ENCODE measurements around the gene COG5. TPM values are rescaled to one million over a fixed set of nuclear protein-coding genes. Genes with fewer than 3 reads are reported as not detected.
A peak's percentile ranks its signal among the peaks of the same experiment; 100 is the strongest.

Gene COG5
- total RNA-seq, 6 experiments from 2014 or later, result 13.9 to 21.3 (median 15.5) TPM

DNA sequence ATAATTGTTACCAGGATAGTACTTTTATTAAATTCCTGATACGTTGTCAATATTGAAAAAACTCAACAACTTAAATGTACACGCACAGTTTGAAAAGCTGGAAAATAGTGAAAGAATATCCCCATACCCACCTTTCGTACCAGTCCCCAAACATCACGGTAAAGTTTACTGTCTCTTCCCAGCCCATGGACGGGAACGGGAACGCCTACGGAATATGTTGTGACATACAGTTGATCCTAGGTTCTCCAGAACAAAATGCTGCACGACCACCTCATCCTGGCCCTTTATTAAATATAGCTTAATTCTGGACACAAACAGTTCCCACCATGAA is 15.8 kb upstream of the COG5 start:
- ATAC-seq, result peak; percentile 4 to 36 (median 34)
- Histone ChIP-seq H3K27ac (peak overlapping the region; percentile 84 to 87 (median 85)), H3K27me3 (no peaks in the 10 kb centered on the region), H3K4me3 (peak overlapping the region; percentile 49 to 71 (median 65)), H3K9me3 (no peaks in the 10 kb centered on the region), H3K36me3 (no peaks in the 10 kb centered on the region), H3K4me1 (peaks cover 0 to 16% (median 0%) of the 10 kb centered on the region in 4 donors)
- WGBS (ENCODE audit: insufficient coverage, low coverage, low lambda C conversion rate, missing lambda C conversion rate), result 5% methylated on average over 9 of the region's 9 CpGs
- peak in 1 of 3 donors; percentile 23 for DNase-seq
- intact Hi-C loops (cut with DNase I), result no loop called here
- TF ChIP-seq, protein P1, sequence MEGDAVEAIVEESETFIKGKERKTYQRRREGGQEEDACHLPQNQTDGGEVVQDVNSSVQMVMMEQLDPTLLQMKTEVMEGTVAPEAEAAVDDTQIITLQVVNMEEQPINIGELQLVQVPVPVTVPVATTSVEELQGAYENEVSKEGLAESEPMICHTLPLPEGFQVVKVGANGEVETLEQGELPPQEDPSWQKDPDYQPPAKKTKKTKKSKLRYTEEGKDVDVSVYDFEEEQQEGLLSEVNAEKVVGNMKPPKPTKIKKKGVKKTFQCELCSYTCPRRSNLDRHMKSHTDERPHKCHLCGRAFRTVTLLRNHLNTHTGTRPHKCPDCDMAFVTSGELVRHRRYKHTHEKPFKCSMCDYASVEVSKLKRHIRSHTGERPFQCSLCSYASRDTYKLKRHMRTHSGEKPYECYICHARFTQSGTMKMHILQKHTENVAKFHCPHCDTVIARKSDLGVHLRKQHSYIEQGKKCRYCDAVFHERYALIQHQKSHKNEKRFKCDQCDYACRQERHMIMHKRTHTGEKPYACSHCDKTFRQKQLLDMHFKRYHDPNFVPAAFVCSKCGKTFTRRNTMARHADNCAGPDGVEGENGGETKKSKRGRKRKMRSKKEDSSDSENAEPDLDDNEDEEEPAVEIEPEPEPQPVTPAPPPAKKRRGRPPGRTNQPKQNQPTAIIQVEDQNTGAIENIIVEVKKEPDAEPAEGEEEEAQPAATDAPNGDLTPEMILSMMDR (IDR thresholded peaks at IDR 0.05), result no peak
- no peak for TF ChIP-seq POLR2A (IDR thresholded peaks at IDR 0.05)

DNA sequence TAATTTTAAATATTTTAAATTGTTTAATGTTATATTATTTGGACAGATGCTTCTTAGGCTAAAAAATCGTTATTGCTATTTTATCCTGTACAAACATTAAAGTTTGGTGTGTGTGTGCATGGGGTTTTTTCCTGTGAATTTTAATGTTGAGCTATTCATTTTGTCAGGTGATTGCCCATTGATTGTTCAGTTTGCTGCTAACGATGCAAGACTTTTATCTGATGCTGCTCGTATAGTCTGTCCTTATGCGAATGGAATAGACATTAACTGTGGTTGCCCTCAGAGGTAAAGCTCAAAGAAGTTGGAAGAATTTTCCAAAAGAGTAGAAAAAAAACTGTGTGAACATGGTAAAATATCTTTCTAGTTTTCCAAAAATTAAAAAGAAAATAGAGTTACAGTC is 9.8 kb upstream of the COG5 start:
- H3K27ac ChIP-seq, result no peak overlapping the region
- peaks cover 0 to 14% (median 0%) of the 10 kb centered on the region in 4 donors for H3K36me3 ChIP-seq
- no peaks in the 10 kb centered on the region for H3K9me3 ChIP-seq
- 86% methylated on average over 4 of the region's 4 CpGs for WGBS (ENCODE audit: insufficient coverage, low coverage, low lambda C conversion rate, missing lambda C conversion rate)
- TF ChIP-seq, protein P1 (IDR thresholded peaks at IDR 0.05), result no peak
- no peak for TF ChIP-seq POLR2A (IDR thresholded peaks at IDR 0.05)
- H3K4me3 ChIP-seq, result no peak overlapping the region
- no peaks in the 10 kb centered on the region for H3K4me1 ChIP-seq
- no peak for ATAC-seq
- no peak for DNase-seq
- intact Hi-C loops (cut with DNase I), result no loop called here
- no peaks in the 10 kb centered on the region for H3K27me3 ChIP-seq

DNA sequence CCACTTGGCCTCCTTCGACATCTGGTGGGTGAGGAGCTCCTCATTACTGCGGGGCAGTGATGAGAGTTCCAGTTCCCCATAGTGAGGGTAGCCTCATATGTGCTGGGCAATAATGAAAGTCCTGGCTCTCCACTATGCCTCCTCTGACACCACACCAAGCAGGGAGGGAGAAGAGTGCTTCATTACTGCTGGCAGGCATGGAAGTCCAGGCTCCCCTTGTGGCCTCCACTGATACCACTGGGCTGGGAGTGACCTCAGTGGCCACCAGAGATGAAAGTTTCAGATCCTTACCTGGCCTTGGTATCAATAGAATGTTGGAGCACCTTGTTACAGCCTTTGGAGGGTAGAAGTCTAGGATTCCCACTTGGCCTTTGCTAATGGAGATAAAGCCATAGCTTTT is 6.6 kb upstream of the COG5 start:
- DNase-seq (no peak), ATAC-seq (no peak)
- intact Hi-C loops (cut with DNase I), result no loop called here
- no peak for TF ChIP-seq POLR2A (IDR thresholded peaks at IDR 0.05)
- TF ChIP-seq, protein P1 (IDR thresholded peaks at IDR 0.05), result no peak
- Histone ChIP-seq H3K36me3 (peaks cover 0 to 14% (median 0%) of the 10 kb centered on the region in 4 donors), H3K4me1 (no peaks in the 10 kb centered on the region), H3K9me3 (no peaks in the 10 kb centered on the region), H3K27me3 (no peaks in the 10 kb centered on the region), H3K4me3 (no peak overlapping the region), H3K27ac (no peak overlapping the region)
- WGBS (ENCODE audit: insufficient coverage, low coverage, low lambda C conversion rate, missing lambda C conversion rate), result 100% methylated on average over 1 of the region's 2 CpGs

DNA sequence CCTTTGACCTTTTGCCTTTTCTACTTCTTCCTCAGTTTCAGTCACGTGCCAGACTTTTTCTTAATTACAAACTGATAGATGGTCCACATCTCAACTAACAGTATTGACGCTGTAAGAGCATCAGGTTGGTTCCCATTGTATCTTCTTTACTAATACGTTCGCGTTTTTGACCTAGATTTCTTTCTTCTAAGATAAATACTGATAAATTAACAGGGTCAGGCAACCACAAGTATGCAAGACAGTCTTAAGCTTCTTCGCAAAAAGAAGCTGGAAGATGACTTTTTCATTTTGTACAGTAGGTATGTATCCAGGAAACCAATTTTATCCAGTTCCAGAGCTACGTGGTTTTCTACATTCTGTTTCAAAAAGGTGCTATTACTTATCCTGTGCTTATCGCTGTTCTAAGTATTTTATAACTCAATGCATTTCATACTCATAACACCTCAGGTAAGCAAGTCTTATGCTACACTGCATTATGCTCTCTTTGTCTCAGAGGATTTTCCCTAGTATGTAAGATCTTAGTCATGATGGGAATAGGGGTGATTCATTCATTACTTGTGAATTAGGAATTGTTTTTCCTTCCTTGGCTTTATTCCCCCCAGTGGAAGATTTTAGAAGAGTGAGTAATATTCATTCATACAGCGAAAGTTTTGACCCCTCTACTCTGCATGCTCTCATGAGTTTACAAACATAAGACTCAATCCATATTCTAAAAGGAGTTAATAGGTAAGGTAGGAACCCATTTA is 1.0 kb upstream of the COG5 start:
- WGBS (ENCODE audit: insufficient coverage, low coverage, low lambda C conversion rate, missing lambda C conversion rate), result 41% methylated on average over 9 of the region's 9 CpGs
- peaks cover 0 to 14% (median 7%) of the 10 kb centered on the region in 4 donors for H3K4me1 ChIP-seq
- TF ChIP-seq, protein P1 (IDR thresholded peaks at IDR 0.05), result no peak
- TF ChIP-seq POLR2A (IDR thresholded peaks at IDR 0.05), result no peak
- H3K27me3 ChIP-seq, result no peaks in the 10 kb centered on the region
- H3K9me3 ChIP-seq, result no peaks in the 10 kb centered on the region
- ATAC-seq (no peak), DNase-seq (no peak)
- H3K36me3 ChIP-seq, result no peaks in the 10 kb centered on the region
- peak overlapping the region in 2 of 3 donors; percentile 85 to 93 for H3K27ac ChIP-seq
- H3K4me3 ChIP-seq, result peak overlapping the region; percentile 85 to 95 (median 91)
- intact Hi-C loops (cut with DNase I), result no loop called here

Data from right lobe of liver (tissue), 6 donors.